Measurements from ENCODE around the gene OSTF1. TPM values are rescaled to one million over a fixed set of nuclear protein-coding genes. Genes with fewer than 3 reads are reported as not detected.

Gene OSTF1
- total and polyA plus RNA-seq, 2 experiments from 2014 or later, result 15.6 to 24.0 TPM

GRCh38 chr9:75069171-75069570 is 19.1 kb upstream of the OSTF1 start:
- Histone ChIP-seq H3K27ac (ENCODE audit: low read depth) (no peak overlapping the region), H3K4me3 (no peak overlapping the region), H2AFZ (no peak overlapping the region), H3K27me3 (ENCODE audit: insufficient read depth) (no peaks in the 10 kb centered on the region), H3K9me2 (ENCODE audit: insufficient read depth) (no peaks in the 10 kb centered on the region), H4K20me1 (replicated peaks; ENCODE audit: insufficient read depth) (no peaks in the 10 kb centered on the region), H3K4me1 (ENCODE audit: insufficient read depth) (0 out of 2 replicates have a peak, but pooled peaks cover 5% of the 10 kb centered on the region), H3K4me2 (no peak overlapping the region), H3F3A (replicated peaks; ENCODE audit: low read depth) (no peaks in the 10 kb centered on the region), H3K79me2 (replicated peaks; ENCODE audit: insufficient read depth) (no peaks in the 10 kb centered on the region), H3K36me3 (ENCODE audit: insufficient read depth) (no peaks in the 10 kb centered on the region)
- Mint-ChIP-seq H3K27ac (peak overlapping the region; percentile 84; the same call in 1 of the 2 replicates), H3K27me3 (ENCODE audit: insufficient read depth, low read depth, poor library complexity) (peaks cover 3% of the 10 kb centered on the region), H3K4me3 (no peak overlapping the region), H3K36me3 (ENCODE audit: low read depth) (no peaks in the 10 kb centered on the region), H3K4me1 (peaks cover 25% of the 10 kb centered on the region), H3K9me3 (no peaks in the 10 kb centered on the region)
- no peak for TF ChIP-seq CTCF (conservative IDR thresholded peaks at IDR 0.05; ENCODE audit: low read depth in 2 of 2)
- no peak for TF ChIP-seq NANOG (IDR thresholded peaks at IDR 0.05; ENCODE audit: borderline replicate concordance)
- TF ChIP-seq POLR2AphosphoS5 (IDR thresholded peaks at IDR 0.05; ENCODE audit: low read depth), result no peak
- TF ChIP-seq ZNF114 (CRISPR knock-in tag; IDR thresholded peaks at IDR 0.05), result no peak
- TF ChIP-seq EZH2phosphoT487 (IDR thresholded peaks at IDR 0.05; ENCODE audit: unreplicated experiment), result no peak
- no peak for TF ChIP-seq STAT1 (IDR thresholded peaks at IDR 0.05; ENCODE audit: unreplicated experiment)
- TF ChIP-seq ZNF331 (CRISPR knock-in tag; IDR thresholded peaks at IDR 0.05; ENCODE audit: low read depth), result no peak
- no peak for TF ChIP-seq JUNB (IDR thresholded peaks at IDR 0.05; ENCODE audit: unreplicated experiment)
- no peak for TF ChIP-seq REST (IDR thresholded peaks at IDR 0.05; ENCODE audit: unreplicated experiment)
- TF ChIP-seq CREB1 (CRISPR knock-in tag; IDR thresholded peaks at IDR 0.05; ENCODE audit: low read depth), result no peak
- TF ChIP-seq EZH2 (IDR thresholded peaks at IDR 0.05; ENCODE audit: low read depth, unreplicated experiment), result no peak
- TF ChIP-seq ZNF462 (CRISPR knock-in tag; IDR thresholded peaks at IDR 0.05), result no peak
- no peak for TF ChIP-seq ETS1 (IDR thresholded peaks at IDR 0.05)
- no peak for ATAC-seq
- no peak for DNase-seq (ENCODE audit: low spot score)
